H1 (cell line): ENCODE results near the gene TGM2. TPM values are rescaled to one million over a fixed set of nuclear protein-coding genes. Genes with fewer than 3 reads are reported as not detected.

Experiments used
- CHD1 ChIP-seq: IDR thresholded peaks from 2 replicates; pipeline ENCODE4 v1.6.1; 2012; ENCODE audit warnings: low read depth, low read length, improper control_type of control experiment
- CHD7 ChIP-seq: fragments of 300-600 bp; sonication (generic); IDR thresholded peaks from 2 replicates; pipeline ENCODE4 v1.7.1; 2012; ENCODE audit warnings: low read length, moderate library complexity, mild to moderate bottlenecking, inconsistent platforms; ENCODE audit not compliant: insufficient replicate concordance
- RAD21 ChIP-seq, 2 experiments: IDR thresholded peaks in 1 of 2; conservative IDR thresholded peaks in 1 of 2; 2 replicates each; pipeline ENCODE4 v1.6.1; 2011; ENCODE audit warnings: low read depth in 2 of 2, low read length in 2 of 2, improper control_type of control experiment in 1 of 2, inconsistent platforms in 1 of 2, mild to moderate bottlenecking in 1 of 2, moderate library complexity in 1 of 2
- RNF2 ChIP-seq: fragments of 200-900, 300-1000 bp; sonication (generic); IDR thresholded peaks from 2 replicates; pipeline ENCODE4 v1.7.1; 2016; ENCODE audit warnings: borderline replicate concordance, low read depth, mild to moderate bottlenecking, antibody characterized with exemption, low read length; ENCODE audit not compliant: poor library complexity, severe bottlenecking; ENCODE audit errors: missing control alignments
- TAF7 ChIP-seq: optimal IDR thresholded peaks from 2 replicates; pipeline ENCODE3; 2011; ENCODE audit warnings: low read depth, mild to moderate bottlenecking, inconsistent platforms, low read length, moderate library complexity, borderline replicate concordance
- ZNF274 ChIP-seq: IDR thresholded peaks from 2 replicates; pipeline ENCODE4 v1.7.0; 2012; ENCODE audit warnings: low read length, borderline replicate concordance; ENCODE audit errors: extremely low read depth
- polyA plus RNA-seq, 7 experiments: library from polyadenylated mRNA; depleted of rRNA in 3 of 7; stranded (reverse) in 5 of 7; unstranded in 2 of 7; fragments of >200 nt in 5 of 7; fragments of 200-250 nt in 2 of 7; gene quantifications; 1 replicate in 5 of 7; 2 replicates in 1 of 7; 4 replicates in 1 of 7; pipeline versions ENCODE4 v1.2.1 to v1.2.3, GENCODE V29; 2011 to 2013; ENCODE audit warnings: missing spikeins in 2 of 7, mixed read lengths in 2 of 7
- total RNA-seq: library from RNA; stranded (reverse); fragmentation: NEBNext Ultra II Directional; extraction: Animal tissue kit (Norgen Biotek cat#: 25700); gene quantifications from 2 replicates; pipeline ENCODE4 v1.2.1, GENCODE V29; 2021

The TGM2 gene
- total and polyA plus RNA-seq, 2 of the 8 experiments (the other 6 are each of a cell fraction or from before 2014, with no cell fraction given): 0.86 to 1.0 TPM

GRCh38 chr20:38165966-38166702 lies 1.1 kb upstream of the TGM2 start (continued):
- no peak for TF ChIP-seq CHD7
- no peak for TF ChIP-seq TAF7
- TF ChIP-seq RAD21 (IDR thresholded peaks at IDR 0.05 in 1 of 2, conservative IDR thresholded peaks at IDR 0.05 in 1 of 2; ENCODE audit: low read depth in 2 of 2, low read length in 2 of 2): no peak
- TF ChIP-seq CHD1: no peak
- no peak for TF ChIP-seq ZNF274
- no peak for TF ChIP-seq RNF2
